Measurements from ENCODE around the gene MAML1. TPM values are rescaled to one million over a fixed set of nuclear protein-coding genes. Genes with fewer than 3 reads are reported as not detected.
A peak's percentile ranks its signal among the peaks of the same experiment; 100 is the strongest.

The MAML1 gene
- total and polyA plus RNA-seq, 2 experiments from 2014 or later = 9.6 to 43.9 TPM

- TF ChIP-seq CREB1 (CRISPR knock-in tag; IDR thresholded peaks at IDR 0.05; ENCODE audit: low read depth) = no peak
- Histone ChIP-seq H4K20me1 (replicated peaks; ENCODE audit: insufficient read depth) (peaks cover 21% of the 10 kb centered on the region), H3K4me3 (no peak overlapping the region), H3K4me2 (no peak overlapping the region), H3K79me2 (replicated peaks; ENCODE audit: insufficient read depth) (no peaks in the 10 kb centered on the region), H3K4me1 (ENCODE audit: insufficient read depth) (no peaks in the 10 kb centered on the region), H3K9me2 (ENCODE audit: insufficient read depth) (no peaks in the 10 kb centered on the region), H3K36me3 (ENCODE audit: insufficient read depth) (peaks cover 54% of the 10 kb centered on the region), H3K27me3 (ENCODE audit: insufficient read depth) (no peaks in the 10 kb centered on the region), H3F3A (replicated peaks; ENCODE audit: low read depth) (peaks cover 13% of the 10 kb centered on the region; the same call in 1 of the 2 replicates), H3K27ac (ENCODE audit: low read depth) (no peak overlapping the region), H2AFZ (no peak overlapping the region)
- ATAC-seq (peak; percentile 26; the same call in 1 of the 3 replicates), DNase-seq (ENCODE audit: low spot score) (no peak)
- Mint-ChIP-seq H3K27me3 (ENCODE audit: insufficient read depth, low read depth, poor library complexity) (peaks cover 8% of the 10 kb centered on the region), H3K36me3 (ENCODE audit: low read depth) (peaks cover 83% of the 10 kb centered on the region), H3K27ac (no peak overlapping the region), H3K4me3 (no peak overlapping the region), H3K9me3 (no peaks in the 10 kb centered on the region), H3K4me1 (no peaks in the 10 kb centered on the region)
These were observed 41.8 kb downstream of the MAML1 start for GRCh38 chr5:179774442-179774841.

GRCh38 chr5:179776411-179776938 is 43.9 kb downstream of the MAML1 start:
- Histone ChIP-seq H3K27ac (ENCODE audit: low read depth) (no peak overlapping the region), H3K9me2 (ENCODE audit: insufficient read depth) (no peaks in the 10 kb centered on the region), H3K79me2 (replicated peaks; ENCODE audit: insufficient read depth) (no peaks in the 10 kb centered on the region), H3K4me2 (no peak overlapping the region), H2AFZ (no peak overlapping the region), H3K4me3 (no peak overlapping the region), H4K20me1 (replicated peaks; ENCODE audit: insufficient read depth) (peaks cover 15% of the 10 kb centered on the region), H3K36me3 (ENCODE audit: insufficient read depth) (peaks cover 34% of the 10 kb centered on the region), H3K4me1 (ENCODE audit: insufficient read depth) (no peaks in the 10 kb centered on the region), H3K27me3 (ENCODE audit: insufficient read depth) (no peaks in the 10 kb centered on the region), H3F3A (replicated peaks; ENCODE audit: low read depth) (peaks cover 5% of the 10 kb centered on the region; the same call in 1 of the 2 replicates)
- H3K4me3 Mint-ChIP-seq = no peak overlapping the region
- H3K9me3 Mint-ChIP-seq = no peaks in the 10 kb centered on the region
- ATAC-seq = no peak
- DNase-seq (ENCODE audit: low spot score) = no peak
- H3K36me3 Mint-ChIP-seq (ENCODE audit: low read depth) = peaks cover 70% of the 10 kb centered on the region
- no peak overlapping the region for H3K27ac Mint-ChIP-seq
- H3K4me1 Mint-ChIP-seq = no peaks in the 10 kb centered on the region
- H3K27me3 Mint-ChIP-seq (ENCODE audit: insufficient read depth, low read depth, poor library complexity) = peaks cover 8% of the 10 kb centered on the region
- TF ChIP-seq EZH2phosphoT487 (IDR thresholded peaks at IDR 0.05; ENCODE audit: unreplicated experiment) (no peak), EZH2 (IDR thresholded peaks at IDR 0.05; ENCODE audit: low read depth, unreplicated experiment) (no peak), STAT1 (IDR thresholded peaks at IDR 0.05; ENCODE audit: unreplicated experiment) (no peak), ZNF462 (CRISPR knock-in tag; IDR thresholded peaks at IDR 0.05) (no peak), ZNF331 (CRISPR knock-in tag; IDR thresholded peaks at IDR 0.05; ENCODE audit: low read depth) (no peak), POLR2AphosphoS5 (IDR thresholded peaks at IDR 0.05; ENCODE audit: low read depth) (no peak), REST (IDR thresholded peaks at IDR 0.05; ENCODE audit: unreplicated experiment) (no peak), ETS1 (IDR thresholded peaks at IDR 0.05) (no peak), JUNB (IDR thresholded peaks at IDR 0.05; ENCODE audit: unreplicated experiment) (no peak), NANOG (IDR thresholded peaks at IDR 0.05; ENCODE audit: borderline replicate concordance) (no peak), CREB1 (CRISPR knock-in tag; IDR thresholded peaks at IDR 0.05; ENCODE audit: low read depth) (no peak), ZNF114 (CRISPR knock-in tag; IDR thresholded peaks at IDR 0.05) (no peak)

Data from GM23338 (cell line).